ENCODE measurements around the gene NUCB1. TPM values are rescaled to one million over a fixed set of nuclear protein-coding genes. Genes with fewer than 3 reads are reported as not detected.

The NUCB1 gene
- total RNA-seq, 1 donor from 2014 or later = 250 TPM

GRCh38 chr19:48953990-48954594 lies 54.0 kb downstream of the NUCB1 start:
- H3K4me3 ChIP-seq (ENCODE audit: low read depth, low read length) = peak overlapping the region; percentile 99
- DNase-seq (ENCODE audit: low read depth) = no peak
- TF ChIP-seq, protein P1, sequence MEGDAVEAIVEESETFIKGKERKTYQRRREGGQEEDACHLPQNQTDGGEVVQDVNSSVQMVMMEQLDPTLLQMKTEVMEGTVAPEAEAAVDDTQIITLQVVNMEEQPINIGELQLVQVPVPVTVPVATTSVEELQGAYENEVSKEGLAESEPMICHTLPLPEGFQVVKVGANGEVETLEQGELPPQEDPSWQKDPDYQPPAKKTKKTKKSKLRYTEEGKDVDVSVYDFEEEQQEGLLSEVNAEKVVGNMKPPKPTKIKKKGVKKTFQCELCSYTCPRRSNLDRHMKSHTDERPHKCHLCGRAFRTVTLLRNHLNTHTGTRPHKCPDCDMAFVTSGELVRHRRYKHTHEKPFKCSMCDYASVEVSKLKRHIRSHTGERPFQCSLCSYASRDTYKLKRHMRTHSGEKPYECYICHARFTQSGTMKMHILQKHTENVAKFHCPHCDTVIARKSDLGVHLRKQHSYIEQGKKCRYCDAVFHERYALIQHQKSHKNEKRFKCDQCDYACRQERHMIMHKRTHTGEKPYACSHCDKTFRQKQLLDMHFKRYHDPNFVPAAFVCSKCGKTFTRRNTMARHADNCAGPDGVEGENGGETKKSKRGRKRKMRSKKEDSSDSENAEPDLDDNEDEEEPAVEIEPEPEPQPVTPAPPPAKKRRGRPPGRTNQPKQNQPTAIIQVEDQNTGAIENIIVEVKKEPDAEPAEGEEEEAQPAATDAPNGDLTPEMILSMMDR (conservative IDR thresholded peaks at IDR 0.05; ENCODE audit: low read depth, low read length) = no peak

- peak within 1 kb of the TSS; percentile 99 for H3K4me3 ChIP-seq (ENCODE audit: low read depth, low read length)
- DNase-seq (ENCODE audit: low read depth) = no peak
- TF ChIP-seq, protein P1 (conservative IDR thresholded peaks at IDR 0.05; ENCODE audit: low read depth, low read length) = no peak
Observed at GRCh38 chr19:48954595-48955307, 54.6 kb downstream of the NUCB1 start, which contains the start of gene BAX. Gene BAX (plus strand): TSS chr19:48954875. CDS start chr19:48954929, 54 bp downstream.

- TF ChIP-seq, protein P1 (conservative IDR thresholded peaks at IDR 0.05; ENCODE audit: low read depth, low read length) = no peak
- no peak for DNase-seq (ENCODE audit: low read depth)
- peak overlapping the region; percentile 99 for H3K4me3 ChIP-seq (ENCODE audit: low read depth, low read length)
Observed at GRCh38 chr19:48955308-48955958, 55.3 kb downstream of the NUCB1 start.

GRCh38 chr19:48958006-48958405 lies 57.9 kb downstream of the NUCB1 start:
- DNase-seq (ENCODE audit: low read depth) = no peak
- TF ChIP-seq, protein P1 (conservative IDR thresholded peaks at IDR 0.05; ENCODE audit: low read depth, low read length) = no peak
- no peak overlapping the region for H3K4me3 ChIP-seq (ENCODE audit: low read depth, low read length)

DNA sequence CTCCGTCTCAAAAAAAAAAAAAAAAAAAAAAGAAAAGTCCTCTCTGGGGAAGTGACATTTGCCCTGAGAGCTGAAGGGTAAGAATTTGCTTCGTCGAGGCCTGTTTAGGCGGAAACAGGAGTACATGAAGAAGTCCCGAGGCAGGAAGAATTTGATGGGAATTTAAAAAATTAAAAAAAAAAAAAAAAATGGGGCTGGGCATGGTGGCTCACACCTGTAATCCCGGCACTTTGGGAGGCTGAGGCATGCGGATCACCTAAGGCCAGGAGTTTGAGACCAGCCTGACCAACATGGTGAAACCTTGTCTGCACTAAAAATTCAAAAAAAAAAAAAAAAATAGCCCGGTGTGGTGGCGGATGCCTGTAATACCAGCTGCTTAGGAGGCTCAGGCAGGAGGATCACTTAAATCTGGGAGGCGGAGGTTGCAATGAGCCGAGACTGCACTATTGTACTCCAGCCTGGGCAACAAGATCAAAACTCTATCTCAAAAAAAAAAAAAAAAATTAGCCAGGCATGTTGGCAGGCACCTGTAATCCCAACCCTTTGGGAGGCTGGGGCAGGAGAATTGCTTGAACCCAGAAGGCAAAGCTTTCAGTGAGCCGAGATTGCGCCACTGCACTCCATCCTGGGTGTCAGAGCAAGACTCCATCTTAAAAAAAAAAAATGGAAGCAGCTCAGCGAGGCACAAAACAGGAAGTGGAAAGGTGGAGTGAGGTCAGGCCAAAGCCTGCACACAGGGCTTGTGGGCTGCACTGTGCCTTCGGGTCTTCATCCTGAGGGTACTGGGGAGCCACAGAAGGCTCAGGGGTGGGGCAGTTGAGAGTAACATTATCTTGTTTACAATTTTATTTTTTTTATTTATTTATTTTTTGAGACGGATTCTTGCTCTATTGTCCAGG lies 59.5 kb downstream of the NUCB1 start:
- no peak overlapping the region for H3K4me3 ChIP-seq (ENCODE audit: low read depth, low read length)
- TF ChIP-seq, protein P1 (conservative IDR thresholded peaks at IDR 0.05; ENCODE audit: low read depth, low read length) = no peak
- no peak for DNase-seq (ENCODE audit: low read depth)

DNA sequence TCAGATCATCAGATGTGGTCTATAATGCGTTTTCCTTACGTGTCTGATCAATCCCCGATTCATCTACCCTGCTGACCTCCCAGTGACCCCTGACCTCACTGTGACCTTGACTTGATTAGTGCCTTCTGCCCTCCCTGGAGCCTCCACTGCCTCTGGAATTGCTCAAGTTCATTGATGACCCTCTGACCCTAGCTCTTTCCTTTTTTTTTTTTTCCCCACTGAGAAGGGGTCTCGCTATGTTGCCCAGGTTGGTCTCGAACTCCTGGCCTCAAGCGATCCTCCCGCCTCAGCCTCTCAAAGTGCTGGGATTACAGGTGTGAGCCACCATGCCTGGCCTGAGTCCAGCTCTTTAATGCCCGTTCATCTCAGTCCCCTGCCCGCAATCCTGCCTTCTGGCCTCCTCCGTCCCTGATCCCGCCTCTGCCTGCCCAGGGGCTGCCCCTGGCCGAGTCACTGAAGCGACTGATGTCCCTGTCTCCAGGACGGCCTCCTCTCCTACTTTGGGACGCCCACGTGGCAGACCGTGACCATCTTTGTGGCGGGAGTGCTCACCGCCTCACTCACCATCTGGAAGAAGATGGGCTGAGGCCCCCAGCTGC lies 61.0 kb downstream of the NUCB1 start:
- TF ChIP-seq, protein P1 (conservative IDR thresholded peaks at IDR 0.05; ENCODE audit: low read depth, low read length) = no peak
- H3K4me3 ChIP-seq (ENCODE audit: low read depth, low read length) = no peak overlapping the region
- DNase-seq (ENCODE audit: low read depth) = no peak

Data from epithelial cell of proximal tubule (primary cell).